ENCODE measurements around the gene ACOXL.
A peak's percentile ranks its signal among the peaks of the same experiment; 100 is the strongest.
"Not testable (repeated sequence)": the region's sequence is repeated elsewhere in the genome, so short reads cannot be mapped to it uniquely, and the experiment has no call there.

ACOXL gene

DNA sequence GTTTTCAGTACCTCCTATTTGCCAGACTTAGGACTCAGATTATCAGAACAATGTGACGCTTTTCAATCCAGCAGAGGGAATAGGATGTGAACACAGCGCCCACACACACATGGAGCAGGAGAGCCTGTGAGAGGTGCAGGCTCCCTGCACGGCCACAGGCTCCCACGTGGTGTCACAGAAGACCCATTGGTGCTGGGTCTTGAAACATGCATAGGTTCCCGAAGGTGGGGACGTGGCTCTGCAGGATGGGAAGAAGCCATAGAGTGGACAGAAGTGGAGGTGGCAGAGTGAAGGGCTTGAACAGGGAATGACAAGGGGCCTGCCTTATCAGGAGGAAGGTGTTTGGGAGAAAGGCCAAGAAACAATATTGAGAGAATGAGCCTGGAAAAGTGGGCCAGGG, 309.9 kb downstream of the ACOXL start:
- no peak for DNase-seq

DNA sequence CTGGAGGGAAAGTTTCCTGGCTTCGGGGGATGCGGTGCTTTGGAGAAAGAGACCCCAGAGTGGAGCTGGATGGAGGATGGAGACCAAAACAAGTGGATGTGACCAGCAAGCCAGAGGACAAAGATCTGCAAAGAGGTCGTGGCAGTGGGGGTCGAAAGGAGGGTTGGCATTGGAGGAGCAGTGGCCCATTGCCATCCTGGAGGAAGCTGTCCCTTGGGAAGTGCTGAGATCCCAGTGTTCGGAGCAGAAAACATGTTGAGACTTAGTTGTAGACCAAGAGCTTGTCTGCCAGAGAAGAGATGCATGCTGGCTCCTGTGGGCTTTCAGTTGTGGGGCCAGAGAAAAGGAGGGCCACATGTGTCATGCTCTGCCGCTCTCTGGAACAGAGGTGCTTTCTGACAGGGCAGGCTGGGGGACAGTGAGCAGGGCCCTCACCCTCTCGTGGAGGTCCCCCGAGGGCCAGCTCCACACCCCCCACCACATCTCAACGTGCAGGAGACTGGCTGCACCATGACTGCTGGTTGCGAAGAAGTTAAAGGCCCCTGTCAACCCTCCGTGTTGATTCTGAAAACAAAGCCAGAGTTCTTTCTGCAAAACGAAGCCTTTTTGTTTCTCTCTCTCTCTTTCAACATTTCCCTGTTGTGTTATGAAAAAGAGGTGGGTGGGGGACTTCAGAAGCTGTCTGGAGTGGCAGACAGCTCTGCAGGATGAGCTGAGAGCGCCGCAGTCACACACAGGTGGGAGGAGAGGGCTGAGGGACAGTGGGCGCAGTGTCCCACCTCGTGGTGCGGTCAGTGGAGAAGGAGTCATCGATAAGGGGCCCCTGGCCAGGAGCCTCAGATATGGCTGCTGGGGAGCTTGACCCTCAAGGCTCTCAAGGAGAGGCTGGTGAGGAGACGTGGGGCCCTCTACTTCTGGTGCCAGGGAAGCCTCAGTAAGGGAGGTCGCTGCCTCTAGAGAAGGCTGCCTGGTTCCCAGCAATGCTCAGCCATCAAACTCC, 310.7 kb downstream of the ACOXL start:
- peak; percentile 35 to 74 (median 71) for DNase-seq

DNA sequence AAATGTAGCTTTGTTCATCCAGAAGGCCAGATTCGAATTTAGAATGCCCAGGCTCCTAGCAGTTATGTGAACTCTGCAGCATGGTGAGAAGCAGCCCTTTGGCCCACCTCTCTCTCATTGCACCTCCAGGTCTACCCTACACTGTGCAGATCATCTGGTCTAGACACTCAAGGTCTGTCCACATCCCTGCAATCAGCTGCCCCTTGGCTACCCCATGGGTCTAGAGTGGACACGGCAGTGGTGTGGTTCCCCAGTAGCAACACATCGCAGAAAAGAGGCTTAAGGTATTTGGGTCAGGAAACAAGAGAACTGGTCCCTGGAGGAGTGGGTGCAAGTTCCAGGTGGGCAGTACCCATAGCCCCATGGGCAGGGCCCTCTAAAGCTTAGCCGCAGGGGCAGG, 311.7 kb downstream of the ACOXL start:
- no peak for DNase-seq

DNA sequence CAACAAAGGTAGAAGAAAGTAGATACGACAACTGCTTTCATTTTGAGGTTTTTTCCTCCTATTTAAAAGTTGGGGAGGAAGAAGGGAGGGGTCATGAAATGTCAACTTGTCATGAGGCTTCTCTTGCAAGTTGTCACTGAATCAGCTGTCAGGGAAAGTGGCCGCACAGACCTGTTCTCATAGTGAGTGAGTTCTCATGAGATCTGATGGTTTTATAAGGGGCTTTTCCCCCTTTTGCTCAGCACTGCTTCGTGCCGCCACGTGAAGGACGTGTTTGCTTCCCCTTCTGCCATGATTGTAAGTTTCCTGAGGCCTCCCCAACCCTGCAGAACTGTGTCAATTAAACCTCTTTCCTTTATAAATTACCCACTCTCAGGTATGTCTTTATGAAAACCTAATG, 312.9 kb downstream of the ACOXL start:
- not testable (repeated sequence) for DNase-seq

DNA sequence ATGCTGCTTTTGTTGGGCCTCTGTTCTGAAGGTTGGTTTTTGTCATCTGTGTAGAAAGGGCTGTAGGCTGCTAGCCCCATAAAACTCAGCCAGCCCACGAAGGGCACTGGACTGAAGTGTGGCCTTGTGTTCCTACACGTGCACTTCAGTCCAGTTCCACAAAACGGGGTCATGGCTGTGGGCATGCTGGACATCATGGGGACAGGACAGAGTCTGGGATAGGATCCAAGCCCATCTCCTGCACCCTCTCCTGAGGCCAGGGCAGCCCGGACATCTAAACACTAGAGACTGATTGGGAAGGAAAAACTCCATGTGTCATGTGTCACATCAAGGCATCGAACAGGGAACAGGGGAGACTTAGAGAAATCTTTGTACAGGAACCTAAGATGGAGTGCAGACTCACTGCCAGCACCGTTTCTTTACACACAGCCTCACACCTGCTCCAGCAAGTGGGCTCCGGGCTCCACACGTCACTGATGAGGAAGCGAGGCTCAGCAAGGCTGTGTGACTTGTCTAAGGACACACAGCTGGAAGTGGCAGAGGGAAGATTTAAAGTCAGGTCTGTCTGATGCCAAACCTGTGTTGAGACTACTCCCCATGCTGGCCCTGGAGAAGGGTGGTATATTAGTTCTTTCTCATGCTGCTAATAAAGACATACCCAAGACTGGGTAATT, 313.5 kb downstream of the ACOXL start:
- no peak for DNase-seq

DNA sequence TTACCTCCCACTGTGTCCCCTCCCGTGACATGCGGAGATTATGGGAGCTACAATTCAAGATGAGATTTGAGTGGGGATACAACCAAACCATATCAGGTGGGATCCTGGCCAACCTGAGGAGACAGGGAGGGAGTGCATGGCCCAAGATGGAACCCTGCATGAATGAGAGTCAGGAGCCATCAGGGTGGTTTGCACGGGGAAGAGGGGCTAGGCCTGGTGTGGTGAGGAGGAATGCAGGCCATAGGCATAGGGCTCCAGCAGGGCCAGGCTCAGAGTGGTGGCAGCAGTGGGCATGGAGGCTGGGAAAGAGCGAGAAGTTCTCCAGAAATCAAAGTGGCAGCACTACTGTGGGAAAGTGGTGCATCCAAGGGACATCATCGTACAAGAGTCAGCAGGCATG, 314.3 kb downstream of the ACOXL start:
- no peak for DNase-seq

DNA sequence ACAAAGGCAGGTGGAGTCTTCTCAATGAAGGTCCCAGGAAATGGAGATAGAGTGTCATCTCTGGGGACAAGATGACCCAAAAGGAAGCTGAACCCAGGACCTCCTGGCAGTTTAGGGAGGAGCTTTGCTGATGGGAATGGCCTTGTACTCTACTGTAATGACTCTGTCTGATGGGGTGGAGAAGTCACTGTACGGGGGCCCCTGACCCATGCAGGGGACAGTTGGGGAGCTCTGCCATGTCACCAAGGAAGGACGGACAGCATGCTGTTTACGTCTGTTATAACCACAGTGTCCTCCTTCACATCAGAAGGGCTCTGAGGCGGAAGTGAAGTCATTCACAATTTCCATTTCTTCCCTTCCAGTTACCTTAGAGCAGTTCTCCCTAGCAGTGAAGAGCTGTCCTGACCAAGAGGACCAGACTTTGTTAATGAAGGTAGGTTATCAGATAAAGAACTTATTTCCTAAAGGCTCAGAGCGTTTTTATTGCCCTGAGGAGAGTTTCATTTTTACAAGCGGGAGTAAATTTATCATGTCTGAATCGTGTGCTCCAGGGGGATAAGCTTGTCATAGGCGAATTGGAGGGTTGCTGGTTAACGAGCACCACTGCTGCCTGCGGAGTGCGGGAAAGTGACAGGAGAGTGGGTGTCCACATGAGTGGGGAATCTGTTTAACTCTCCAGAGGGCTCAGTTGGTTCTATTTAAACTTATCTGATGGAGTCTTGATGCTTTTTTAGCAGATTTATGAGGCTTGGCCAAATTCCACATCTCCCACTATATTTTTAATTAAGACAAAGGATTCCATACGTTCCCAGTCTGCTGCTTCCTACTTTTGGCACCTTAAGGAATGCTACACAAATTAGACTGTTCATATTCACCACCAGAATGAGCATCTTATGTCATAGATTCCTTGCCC, 316.7 kb downstream of the ACOXL start:
- DNase-seq, result no peak

DNA sequence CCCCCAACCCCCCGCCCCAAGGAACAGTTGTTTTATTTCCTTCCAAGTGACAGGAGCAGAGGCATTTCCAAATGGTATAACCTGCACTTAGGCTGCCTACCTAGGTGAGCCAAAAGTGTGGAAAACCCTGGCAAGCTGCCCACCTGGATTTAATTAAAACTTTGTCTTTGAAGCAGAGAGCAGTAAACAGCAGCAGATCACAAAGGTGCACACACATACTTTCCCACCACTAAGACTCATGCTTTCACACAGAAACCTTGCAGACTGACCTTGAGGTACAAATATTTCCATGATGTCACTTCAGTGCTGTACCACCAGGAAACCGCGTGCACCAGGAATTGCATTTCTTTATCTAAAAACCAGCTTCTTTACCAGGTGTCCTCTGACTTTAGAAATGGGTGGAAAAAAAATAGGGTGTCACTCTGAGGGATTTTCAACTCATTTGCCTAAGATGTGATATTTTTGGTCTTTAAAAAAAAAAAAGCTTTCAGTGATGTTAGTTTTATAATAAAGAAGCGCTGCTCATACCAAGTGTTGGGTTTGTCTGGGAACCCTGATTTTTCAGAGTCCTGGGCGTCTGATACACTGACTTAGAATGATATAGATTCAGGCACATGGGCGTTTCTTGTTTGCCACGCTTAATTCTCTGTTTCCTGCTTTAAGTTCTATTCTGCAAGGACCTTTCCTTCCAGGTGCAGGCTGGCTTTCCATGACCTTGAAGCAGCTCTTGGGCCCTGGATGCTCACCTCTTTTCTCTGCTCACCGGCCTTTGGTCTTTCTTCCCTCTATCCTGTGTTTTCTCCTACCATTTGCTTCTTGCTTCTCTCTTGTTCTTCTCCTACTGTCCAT, 317.6 kb downstream of the ACOXL start:
- no peak for DNase-seq

DNA sequence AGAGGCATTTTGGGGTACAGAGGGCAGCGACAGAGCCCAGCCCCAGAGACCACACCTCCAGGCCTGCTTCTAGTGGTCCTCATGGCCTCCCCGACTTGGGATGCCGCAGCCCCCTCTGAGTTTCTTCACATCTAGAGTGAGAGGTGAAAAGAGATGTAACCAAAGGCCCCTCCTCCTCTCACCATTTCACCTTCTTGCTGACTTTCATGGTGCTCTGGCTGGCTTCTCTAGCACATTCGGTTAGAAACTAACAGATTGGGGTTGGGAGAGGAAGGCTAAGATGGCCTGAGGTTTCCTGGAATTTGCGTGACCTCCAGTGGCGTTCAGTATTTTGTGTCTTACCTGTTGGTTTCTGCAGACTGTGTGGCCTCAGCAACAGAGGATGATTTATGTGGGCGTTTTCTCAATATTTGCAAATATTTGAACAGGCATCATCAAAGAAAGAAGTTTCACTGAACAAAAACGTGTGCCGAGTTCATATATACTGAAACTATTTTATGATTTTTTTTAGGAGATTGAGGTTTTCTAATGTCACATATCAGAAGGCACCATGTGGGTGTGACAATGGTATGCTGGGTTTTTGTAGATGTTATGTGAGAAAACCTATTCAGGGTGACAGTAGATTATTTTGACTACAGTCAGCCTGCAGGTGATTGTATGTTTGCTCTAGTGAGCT, 318.5 kb downstream of the ACOXL start:
- DNase-seq, result no peak

DNA sequence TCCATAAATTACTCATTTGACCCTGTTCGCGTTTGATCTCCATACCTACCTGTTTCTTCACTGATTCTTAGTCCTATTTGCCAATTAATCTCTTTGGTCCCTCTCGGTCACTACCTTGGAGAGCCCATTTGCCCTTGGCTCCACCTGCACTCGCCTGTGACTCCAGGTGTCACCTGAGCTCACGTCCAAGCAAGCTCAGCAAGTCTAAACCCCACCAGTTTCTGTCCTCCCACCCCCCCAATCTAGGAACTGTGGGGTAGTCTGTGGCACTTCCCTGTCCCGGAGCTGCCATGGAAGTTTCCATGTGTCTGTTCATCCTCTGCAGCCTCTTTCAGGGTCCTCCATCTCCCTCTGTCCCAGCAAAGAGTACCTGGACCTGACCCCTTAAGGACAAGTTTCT, 320.2 kb downstream of the ACOXL start:
- DNase-seq, result no peak

DNA sequence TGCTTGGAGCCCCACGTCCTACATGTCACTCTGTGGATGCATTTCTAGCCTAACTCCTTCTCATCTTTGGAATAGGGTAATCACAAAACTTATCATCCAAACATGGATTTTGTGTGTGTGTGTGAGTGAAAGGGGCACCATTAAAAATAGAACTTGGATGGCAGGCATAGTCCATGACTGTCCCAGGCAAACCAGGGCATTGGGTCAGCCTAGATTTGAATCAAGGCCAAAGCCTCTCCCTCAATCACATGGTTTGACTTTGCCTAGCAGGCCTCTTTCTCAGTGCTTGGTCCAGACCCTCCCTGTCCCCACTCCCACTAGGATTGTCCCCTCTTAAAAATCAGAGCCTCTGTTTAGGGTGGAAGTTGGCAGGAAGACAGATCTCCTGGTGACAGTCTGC, 320.9 kb downstream of the ACOXL start:
- no peak for DNase-seq

DNA sequence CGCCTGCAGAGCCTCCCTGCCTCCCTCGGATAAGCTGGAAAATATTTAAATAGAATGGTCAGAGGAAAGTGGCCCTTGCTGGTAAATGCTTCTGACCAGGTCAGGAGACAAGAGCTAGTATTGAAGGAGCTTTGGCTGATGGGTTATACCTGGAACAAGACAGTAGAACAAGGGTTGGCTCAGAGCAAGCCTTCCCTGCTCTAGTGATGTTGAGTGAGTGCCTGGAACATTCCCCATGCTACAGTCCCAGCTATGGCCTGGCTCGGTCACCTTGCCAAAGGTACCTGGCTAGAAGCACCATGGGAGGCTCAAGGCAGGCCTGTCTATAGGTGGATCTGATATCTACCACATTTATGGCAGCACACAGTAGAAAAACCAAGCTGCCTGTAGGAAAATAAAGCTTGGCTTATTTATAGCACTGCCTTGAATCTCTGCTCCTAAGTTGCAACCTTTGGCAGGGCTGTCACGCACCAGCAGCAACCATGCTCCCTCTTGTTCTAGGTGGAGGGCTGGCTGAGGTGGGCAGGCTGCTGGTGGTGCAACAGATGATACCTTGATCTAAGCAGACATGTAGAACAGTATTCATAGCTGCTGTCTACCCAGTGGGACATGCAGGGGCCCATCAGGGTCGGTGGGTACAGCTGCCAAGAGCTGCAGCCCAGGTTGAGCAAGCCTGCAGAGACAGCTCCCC, 321.6 kb downstream of the ACOXL start:
- DNase-seq, result no peak

DNA sequence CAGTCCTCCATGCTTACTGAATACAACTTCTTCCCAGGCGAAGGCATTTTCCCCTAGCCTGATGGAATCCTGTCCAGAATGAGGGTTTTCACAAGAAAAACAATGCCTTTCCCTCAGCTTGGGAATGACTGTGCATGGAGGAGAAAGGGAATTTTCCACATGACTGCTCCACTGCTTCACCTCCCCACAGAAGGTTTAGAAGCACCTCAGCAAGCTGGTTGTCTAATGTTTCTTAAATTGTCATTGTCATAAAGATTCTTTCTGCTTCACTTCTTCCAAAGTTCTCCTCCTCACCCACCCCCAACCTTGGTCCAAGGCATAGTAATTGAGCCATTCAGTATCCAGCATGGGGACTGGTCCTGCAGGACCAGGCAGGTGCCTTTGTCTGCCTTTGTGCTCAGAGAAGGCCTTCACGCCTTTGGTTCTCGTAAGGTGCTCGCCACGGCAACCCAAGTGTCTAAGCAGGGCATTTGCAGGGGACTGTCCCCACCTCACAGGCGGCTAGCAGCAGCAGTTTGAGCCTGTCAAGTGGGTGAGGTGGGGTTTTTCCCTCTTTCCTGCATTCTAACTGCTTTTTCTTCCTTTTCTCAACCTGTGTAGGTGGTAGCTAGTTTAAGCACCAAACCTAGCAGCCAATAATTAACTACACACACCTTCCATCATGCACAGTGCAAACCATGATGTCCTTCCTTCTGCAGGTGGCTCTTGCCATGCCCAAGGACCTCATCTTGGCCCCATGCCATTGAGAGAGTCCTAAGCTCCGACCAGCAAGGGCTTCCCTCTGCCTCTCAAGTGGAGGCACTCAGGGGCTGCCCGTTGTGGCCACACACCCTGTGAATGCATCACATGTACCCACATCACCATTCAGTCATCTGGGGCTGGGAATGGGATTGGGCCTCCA, 322.7 kb downstream of the ACOXL start:
- no peak for DNase-seq

DNA sequence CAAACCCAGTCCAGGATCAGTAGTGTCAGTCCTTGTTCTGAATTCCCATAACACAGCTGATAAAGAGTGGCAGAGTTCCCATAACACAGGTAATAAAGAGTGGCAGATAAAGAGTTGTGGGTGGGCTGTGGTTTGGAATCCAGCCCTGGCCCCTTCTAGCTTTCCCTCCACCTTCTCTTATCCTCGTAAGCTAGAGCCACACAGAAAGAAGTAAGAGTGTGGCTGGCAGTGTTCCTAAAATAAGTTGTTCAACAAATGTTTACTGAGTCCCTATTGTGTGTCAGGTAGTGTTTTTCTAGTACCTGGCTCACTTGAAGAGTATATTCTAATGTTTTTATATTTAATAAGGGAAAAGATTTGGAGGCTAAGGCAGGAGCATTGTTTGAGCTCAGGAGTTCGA, 323.4 kb downstream of the ACOXL start:
- DNase-seq, result no peak

DNA sequence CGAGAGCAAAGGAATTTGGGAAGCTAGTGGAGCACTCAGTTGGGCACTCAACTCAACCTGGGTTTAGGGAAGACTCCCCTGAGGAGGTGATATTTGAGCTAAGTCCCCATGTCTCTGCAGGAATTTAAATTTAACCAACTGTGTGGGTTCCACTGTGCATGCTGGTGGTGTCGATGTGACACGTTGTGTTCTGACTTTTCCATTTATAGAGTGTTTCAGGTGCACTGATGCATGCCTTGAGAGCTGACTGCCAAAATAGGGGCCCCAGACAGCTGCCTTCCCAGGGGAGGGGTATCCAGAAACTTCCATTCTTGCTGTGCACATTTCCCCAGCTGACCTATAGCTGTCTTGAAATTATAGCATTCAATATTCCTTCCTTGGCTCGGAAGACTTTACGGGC, 324.7 kb downstream of the ACOXL start:
- DNase-seq, result no peak

DNA sequence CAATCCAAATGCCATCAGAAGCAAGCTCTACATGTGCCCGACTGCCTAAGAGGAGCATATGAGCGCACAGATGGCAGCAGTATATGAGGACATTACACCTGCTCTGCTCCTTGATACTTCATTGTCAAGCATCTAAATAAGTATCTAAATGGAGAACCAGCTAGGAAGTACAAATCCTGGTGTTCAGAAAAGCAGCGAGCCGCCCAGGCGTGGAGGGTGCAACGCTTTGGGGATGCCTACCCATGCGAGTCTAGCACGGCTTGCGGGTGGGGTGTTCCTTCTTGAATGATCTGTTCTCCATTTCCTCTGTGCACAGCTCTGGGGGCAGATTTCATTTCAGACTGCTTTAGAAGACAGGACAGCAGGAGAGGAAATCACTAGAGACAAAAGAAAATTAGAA, 325.3 kb downstream of the ACOXL start:
- no peak for DNase-seq

DNA sequence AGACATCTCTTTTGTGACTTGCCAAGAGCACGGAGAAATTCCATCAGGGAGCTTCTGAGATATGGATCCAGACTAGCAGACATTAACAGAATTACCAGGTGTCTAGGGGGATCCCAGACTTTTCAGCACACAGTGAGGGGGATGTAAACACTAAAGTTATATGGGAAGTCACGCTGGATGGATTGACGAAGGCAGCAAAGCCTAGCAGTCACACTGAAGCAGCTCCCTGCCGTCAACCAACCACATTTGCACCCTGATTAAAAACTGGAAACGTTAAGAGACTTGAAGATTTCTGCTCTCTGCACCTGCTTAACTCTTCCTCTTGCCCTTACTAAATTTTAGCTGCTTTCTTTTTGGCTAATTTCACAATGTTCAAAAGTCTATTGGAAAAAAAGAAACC, 325.9 kb downstream of the ACOXL start:
- no peak for DNase-seq

DNA sequence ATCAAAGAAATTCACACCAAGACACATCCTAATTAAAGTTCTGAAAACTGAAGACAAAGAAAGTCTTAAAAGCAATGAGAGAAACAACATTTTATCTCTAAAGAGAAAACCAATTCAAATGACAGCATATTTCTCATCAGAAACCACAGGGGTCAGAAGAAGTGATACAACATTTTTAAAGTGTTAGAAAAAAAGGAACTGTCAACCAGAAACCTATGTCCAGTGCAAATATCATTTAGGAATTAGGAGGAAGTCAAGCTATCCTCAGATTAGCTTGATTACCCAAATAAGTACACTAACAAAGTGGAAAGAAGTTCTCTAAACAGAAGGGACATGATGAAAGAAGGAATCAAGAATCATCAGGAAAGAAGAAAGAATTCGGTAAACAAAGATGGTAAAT, 328.8 kb downstream of the ACOXL start:
- peak in 3 of 4 experiments; percentile 5 to 69 (median 67) for DNase-seq

DNA sequence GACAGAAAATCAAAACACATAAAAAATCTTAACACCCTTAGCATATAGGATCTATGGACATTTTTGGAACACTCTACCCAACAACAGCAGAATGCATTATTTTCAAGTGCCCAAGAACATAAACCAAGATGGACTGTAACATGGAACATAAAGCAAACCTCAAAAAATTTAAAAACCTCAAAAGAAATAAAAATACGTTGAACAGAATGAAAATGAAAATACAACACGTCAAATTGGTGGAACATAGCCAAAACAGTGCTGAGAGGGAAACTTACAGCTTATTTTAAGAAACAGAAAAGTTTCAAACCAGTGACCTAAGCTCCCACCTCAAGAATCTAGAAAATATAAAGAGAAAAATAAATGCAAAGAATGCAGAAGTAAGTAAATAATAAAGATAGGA, 330.0 kb downstream of the ACOXL start:
- DNase-seq, result no peak

All from suppressor macrophage (primary cell).